Karpas-422 (cell line): ENCODE measurements around the gene AFF3. TPM values are rescaled to one million over a fixed set of nuclear protein-coding genes. Genes with fewer than 3 reads are reported as not detected.

Experiments
- DNase-seq: peaks from one replicate; pipeline ENCODE4 v3.0.0-alpha.2; 2015
- H2AFZ ChIP-seq: fragments of 200-600 bp; sonication (generic); 2 replicates; pipeline ENCODE4 v1.6.1; 2014; ENCODE audit warnings: antibody characterized with exemption, low read length, mixed read lengths
- H3K27ac ChIP-seq: fragments of 200-600 bp; sonication (generic); 2 replicates; pipeline ENCODE4 v1.5.1; 2014; ENCODE audit warnings: mild to moderate bottlenecking, low read length, moderate library complexity
- H3K27me3 ChIP-seq: fragments of 200-600 bp; sonication (generic); 2 replicates; pipeline ENCODE4 v1.6.1; 2014; ENCODE audit warnings: low read length, mixed read lengths
- H3K36me3 ChIP-seq: fragments of 200-600 bp; sonication (generic); 2 replicates; pipeline ENCODE4 v1.6.1; 2014; ENCODE audit warnings: low read length, mixed read lengths; ENCODE audit not compliant: insufficient read depth
- H3K4me1 ChIP-seq: fragments of 200-600 bp; sonication (generic); 2 replicates; pipeline ENCODE4 v1.6.1; 2014; ENCODE audit warnings: mild to moderate bottlenecking, low read length, mixed read lengths
- H3K4me2 ChIP-seq: fragments of 200-600 bp; sonication (generic); 2 replicates; pipeline ENCODE4 v1.6.1; 2014; ENCODE audit warnings: low read length, low read depth, mild to moderate bottlenecking; ENCODE audit not compliant: poor library complexity, severe bottlenecking
- H3K4me3 ChIP-seq: fragments of 200-600 bp; sonication (generic); 2 replicates; pipeline ENCODE4 v1.5.1; 2014; ENCODE audit warnings: mild to moderate bottlenecking, antibody characterized with exemption, low read length, mixed read lengths
- H3K79me2 ChIP-seq: fragments of 200-600 bp; sonication (generic); 2 replicates; pipeline ENCODE4 v1.6.1; 2014; ENCODE audit warnings: mild to moderate bottlenecking, low read length, mixed read lengths
- H3K9ac ChIP-seq: fragments of 200-600 bp; sonication (generic); 2 replicates; pipeline ENCODE4 v1.6.0; 2014; ENCODE audit warnings: low read length
- H3K9me2 ChIP-seq: fragments of 200-600 bp; sonication (generic), shearing (Covaris generic); replicated peaks from 2 replicates; pipeline ENCODE4 v1.6.0; 2014; ENCODE audit warnings: mild to moderate bottlenecking, low read length, moderate library complexity; ENCODE audit not compliant: insufficient read depth
- H3K9me3 ChIP-seq: fragments of 300-700, 200-600 bp; sonication (generic); 2 replicates; pipeline ENCODE4 v1.6.1; 2014; ENCODE audit warnings: low read length, mixed read lengths
- H4K20me1 ChIP-seq: fragments of 200-600 bp; sonication (generic); 2 replicates; pipeline ENCODE4 v1.6.1; 2014; ENCODE audit warnings: mild to moderate bottlenecking, antibody characterized with exemption, low read length, low read depth; ENCODE audit not compliant: insufficient read depth
- total RNA-seq: library from RNA; depleted of rRNA; stranded (reverse); fragments of >200 nt; shearing (Covaris generic); gene quantifications from 2 replicates; pipeline ENCODE4 v1.2.3, GENCODE V29; 2014; ENCODE audit warnings: low replicate concordance

AFF3 gene
- total RNA-seq, 1 experiment from 2014 or later: 99.7 TPM

- peak; percentile 47 for DNase-seq
- Histone ChIP-seq H3K27ac (peak overlapping the region; percentile 88), H3K27me3 (no peaks in the 10 kb centered on the region), H3K4me2 (peak overlapping the region; percentile 64), H3K4me1 (peaks cover 58% of the 10 kb centered on the region), H2AFZ (no peak overlapping the region), H3K4me3 (peak overlapping the region; percentile 44; the same call in 1 of the 2 replicates), H3K79me2 (no peaks in the 10 kb centered on the region), H3K36me3 (no peaks in the 10 kb centered on the region), H3K9ac (peak overlapping the region; percentile 49), H3K9me2 (no peaks in the 10 kb centered on the region), H4K20me1 (no peaks in the 10 kb centered on the region), H3K9me3 (no peaks in the 10 kb centered on the region)
Observed at GRCh38 chr2:99623613-99624012, 518.8 kb downstream of the AFF3 start.

GRCh38 chr2:99623035-99623434, 519.4 kb downstream of the AFF3 start:
- Histone ChIP-seq H3K9ac (peak overlapping the region; percentile 49), H3K4me3 (peak overlapping the region; percentile 44; the same call in 1 of the 2 replicates), H3K36me3 (no peaks in the 10 kb centered on the region), H2AFZ (no peak overlapping the region), H3K9me2 (no peaks in the 10 kb centered on the region), H3K9me3 (no peaks in the 10 kb centered on the region), H3K4me2 (peak overlapping the region; percentile 64), H4K20me1 (no peaks in the 10 kb centered on the region), H3K27me3 (no peaks in the 10 kb centered on the region), H3K79me2 (no peaks in the 10 kb centered on the region), H3K27ac (peak overlapping the region; percentile 88), H3K4me1 (peaks cover 58% of the 10 kb centered on the region)
- peak; percentile 78 for DNase-seq

- Histone ChIP-seq H4K20me1 (no peaks in the 10 kb centered on the region), H3K9me3 (no peaks in the 10 kb centered on the region), H3K4me2 (peak overlapping the region; percentile 64), H3K36me3 (no peaks in the 10 kb centered on the region), H3K4me1 (peaks cover 58% of the 10 kb centered on the region), H3K9me2 (no peaks in the 10 kb centered on the region), H3K27me3 (no peaks in the 10 kb centered on the region), H3K4me3 (peak overlapping the region; percentile 32; the same call in 1 of the 2 replicates), H3K9ac (peak overlapping the region; percentile 35), H3K27ac (peak overlapping the region; percentile 88), H3K79me2 (no peaks in the 10 kb centered on the region), H2AFZ (no peak overlapping the region)
- DNase-seq: no peak
Observed at GRCh38 chr2:99622534-99622933, 519.9 kb downstream of the AFF3 start.

GRCh38 chr2:99621774-99622173, 520.6 kb downstream of the AFF3 start:
- Histone ChIP-seq H3K4me3 (no peak overlapping the region), H3K9ac (no peak overlapping the region), H3K36me3 (no peaks in the 10 kb centered on the region), H2AFZ (no peak overlapping the region), H4K20me1 (no peaks in the 10 kb centered on the region), H3K27ac (no peak overlapping the region), H3K27me3 (no peaks in the 10 kb centered on the region), H3K79me2 (no peaks in the 10 kb centered on the region), H3K9me3 (no peaks in the 10 kb centered on the region), H3K4me2 (no peak overlapping the region), H3K9me2 (no peaks in the 10 kb centered on the region), H3K4me1 (peaks cover 58% of the 10 kb centered on the region)
- no peak for DNase-seq

GRCh38 chr2:99621106-99621505, 521.3 kb downstream of the AFF3 start:
- Histone ChIP-seq H3K9me3 (no peaks in the 10 kb centered on the region), H3K36me3 (no peaks in the 10 kb centered on the region), H3K79me2 (no peaks in the 10 kb centered on the region), H3K9me2 (no peaks in the 10 kb centered on the region), H3K9ac (no peak overlapping the region), H4K20me1 (no peaks in the 10 kb centered on the region), H3K4me1 (peaks cover 58% of the 10 kb centered on the region), H3K27ac (no peak overlapping the region), H3K4me3 (no peak overlapping the region), H3K4me2 (no peak overlapping the region), H2AFZ (no peak overlapping the region), H3K27me3 (no peaks in the 10 kb centered on the region)
- DNase-seq: no peak

DNA sequence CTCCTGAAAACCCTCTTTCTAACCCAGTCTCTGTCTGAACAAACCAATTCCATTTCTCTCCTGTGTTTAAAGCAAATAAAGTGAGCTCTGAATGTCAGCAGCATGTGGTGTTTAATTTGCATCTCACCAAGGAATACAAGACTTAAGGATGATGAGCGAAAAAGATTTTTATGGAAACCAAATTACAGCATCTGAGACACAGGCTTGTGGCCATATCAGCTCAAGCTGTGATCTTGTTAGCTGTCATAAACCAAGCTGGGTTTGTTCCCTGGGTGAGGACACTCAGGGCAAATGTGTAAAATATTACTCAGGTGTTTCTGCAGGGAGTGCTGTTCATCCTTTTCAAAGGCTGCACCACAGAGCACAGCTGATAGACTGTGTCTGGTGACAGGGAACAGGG, 523.2 kb downstream of the AFF3 start:
- Histone ChIP-seq H4K20me1 (no peaks in the 10 kb centered on the region), H3K27ac (no peak overlapping the region), H3K4me2 (no peak overlapping the region), H3K4me1 (peaks cover 40% of the 10 kb centered on the region), H2AFZ (no peak overlapping the region), H3K36me3 (no peaks in the 10 kb centered on the region), H3K9me2 (no peaks in the 10 kb centered on the region), H3K79me2 (no peaks in the 10 kb centered on the region), H3K9me3 (no peaks in the 10 kb centered on the region), H3K27me3 (no peaks in the 10 kb centered on the region), H3K4me3 (no peak overlapping the region), H3K9ac (no peak overlapping the region)
- DNase-seq: no peak

DNA sequence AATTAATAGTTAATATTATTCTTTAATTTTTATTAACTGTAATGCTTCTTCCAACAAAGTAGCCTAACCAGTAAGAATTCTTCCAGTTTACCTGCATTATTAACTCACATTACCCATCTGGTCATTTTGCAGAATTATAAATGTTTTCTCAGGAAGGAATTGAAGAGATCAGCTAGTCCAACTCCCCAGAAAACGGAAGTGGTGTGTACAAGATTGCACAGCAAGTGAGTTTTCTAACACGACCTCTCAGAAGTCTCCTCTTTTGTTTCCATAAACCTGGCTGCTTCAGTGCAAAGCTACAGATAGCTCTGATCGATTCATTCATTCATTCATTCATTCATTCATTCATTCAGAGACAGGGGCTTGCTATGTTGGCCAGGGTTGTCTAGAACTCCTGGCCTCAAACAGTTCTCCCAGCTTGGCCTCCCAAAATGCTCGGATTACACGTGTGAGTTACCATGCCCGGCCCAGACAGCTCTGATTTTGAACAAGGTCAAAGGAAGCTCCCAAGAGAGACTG, 523.8 kb downstream of the AFF3 start:
- Histone ChIP-seq H3K27ac (no peak overlapping the region), H3K79me2 (no peaks in the 10 kb centered on the region), H3K27me3 (no peaks in the 10 kb centered on the region), H3K9me3 (no peaks in the 10 kb centered on the region), H4K20me1 (no peaks in the 10 kb centered on the region; the same call in 1 of the 2 replicates), H3K36me3 (no peaks in the 10 kb centered on the region), H3K4me2 (no peak overlapping the region), H3K4me1 (peaks cover 37% of the 10 kb centered on the region), H2AFZ (no peak overlapping the region), H3K9me2 (no peaks in the 10 kb centered on the region), H3K4me3 (no peak overlapping the region), H3K9ac (no peak overlapping the region)
- no peak for DNase-seq

GRCh38 chr2:99617811-99618210, 524.6 kb downstream of the AFF3 start:
- Histone ChIP-seq H3K9me2 (no peaks in the 10 kb centered on the region), H3K9ac (no peak overlapping the region), H3K27ac (no peak overlapping the region), H3K4me1 (peaks cover 30% of the 10 kb centered on the region), H3K27me3 (no peaks in the 10 kb centered on the region), H2AFZ (no peak overlapping the region), H3K4me2 (no peak overlapping the region), H3K4me3 (no peak overlapping the region), H3K79me2 (no peaks in the 10 kb centered on the region), H4K20me1 (no peaks in the 10 kb centered on the region; the same call in 1 of the 2 replicates), H3K9me3 (no peaks in the 10 kb centered on the region), H3K36me3 (no peaks in the 10 kb centered on the region)
- DNase-seq: no peak
